NCI-H526 treated with DMSO at 0.1 percent for 48 hours (cell line): ENCODE data around the gene JKAMP.

ENCODE experiments used
- DNase-seq: peaks from one replicate; lab custom pipeline; 2025; lab: John Stamatoyannopoulos, UW

JKAMP gene

GRCh38 chr14:59481871-59482540 is 2.3 kb upstream of the JKAMP start:
- DNase-seq, result no peak

DNA sequence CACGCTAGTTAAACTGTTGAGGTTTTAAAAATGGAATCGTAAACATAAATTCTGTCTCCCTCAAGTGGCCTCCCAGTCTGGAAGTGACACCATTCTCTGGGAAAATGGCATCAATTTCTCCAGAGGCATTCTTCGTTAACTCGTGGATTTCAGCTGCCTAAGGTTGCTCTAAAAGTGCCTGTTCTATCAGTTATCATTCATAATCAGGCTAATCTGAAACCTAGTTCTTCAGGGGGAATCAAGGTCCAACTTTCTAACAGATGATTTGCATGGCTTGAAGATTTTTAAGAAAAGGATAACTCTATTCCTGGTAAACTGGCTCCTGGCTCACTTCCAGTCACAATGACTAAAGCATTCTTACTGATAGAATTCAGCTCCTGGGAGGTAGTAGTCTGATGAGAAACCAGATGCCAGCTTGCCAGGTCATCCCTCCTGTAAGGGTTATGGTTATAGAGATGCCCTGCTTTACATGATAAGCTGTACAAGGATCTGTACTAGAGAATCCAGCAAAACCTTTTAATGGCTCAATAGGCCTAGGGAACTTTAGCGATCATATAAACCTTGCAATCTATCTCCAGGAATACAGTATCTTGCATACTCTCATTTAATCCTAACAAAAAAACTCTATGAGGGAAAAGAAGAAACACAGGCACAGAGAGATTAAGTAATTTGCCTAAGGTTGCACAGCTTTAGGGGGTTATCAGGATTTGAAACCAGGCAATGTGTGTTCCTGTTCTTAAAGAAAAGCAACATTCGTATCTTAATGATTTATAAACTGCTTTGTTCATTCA is 1.6 kb upstream of the JKAMP start:
- DNase-seq, result no peak

DNA sequence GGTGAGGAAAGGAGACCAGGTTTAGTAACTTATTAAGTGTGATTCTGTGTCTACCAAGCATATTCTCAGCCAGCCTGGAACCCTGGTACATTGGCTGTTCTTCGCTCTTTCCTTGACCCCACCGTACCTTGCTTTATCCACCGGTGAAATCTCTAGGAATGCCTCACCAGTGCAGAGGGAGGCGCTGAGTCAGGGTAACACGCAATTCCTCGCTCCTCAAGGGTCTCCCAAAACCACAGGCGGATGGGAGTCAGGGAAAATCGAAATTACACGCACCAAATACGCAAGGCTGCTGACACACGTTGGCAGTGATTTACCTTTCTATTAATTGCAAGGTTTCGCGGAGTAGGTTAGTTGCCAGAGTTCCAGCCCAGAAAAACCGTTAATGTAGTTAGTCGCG is 954 bp upstream of the JKAMP start:
- DNase-seq, result no peak

DNA sequence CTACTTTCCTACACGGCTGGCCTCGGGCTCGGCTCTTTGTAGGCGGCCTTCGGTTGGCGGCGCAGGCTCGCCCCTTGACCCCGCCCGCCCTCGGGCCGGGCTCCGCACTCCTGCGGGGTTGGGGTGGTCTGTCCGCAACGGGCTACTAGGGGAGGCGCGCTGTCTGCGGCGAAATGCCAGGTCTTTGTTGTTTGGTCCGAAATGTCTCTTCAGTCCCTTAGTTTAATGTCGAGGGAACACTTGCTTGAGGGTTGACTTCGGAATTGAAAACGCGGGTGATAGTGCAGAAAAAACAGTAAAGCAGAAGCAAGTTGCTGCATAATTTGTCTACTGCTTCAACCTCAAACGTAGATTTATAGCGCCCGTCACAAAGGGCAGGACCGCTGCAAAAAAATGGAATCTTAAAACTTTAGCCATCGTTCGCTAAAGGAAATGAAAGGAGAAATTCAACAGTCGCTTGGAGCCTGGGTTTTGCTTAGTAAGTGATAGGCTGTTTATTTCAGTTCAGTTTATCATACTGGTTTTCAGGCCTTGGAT is 390 bp downstream of the JKAMP start:
- no peak for DNase-seq

DNA sequence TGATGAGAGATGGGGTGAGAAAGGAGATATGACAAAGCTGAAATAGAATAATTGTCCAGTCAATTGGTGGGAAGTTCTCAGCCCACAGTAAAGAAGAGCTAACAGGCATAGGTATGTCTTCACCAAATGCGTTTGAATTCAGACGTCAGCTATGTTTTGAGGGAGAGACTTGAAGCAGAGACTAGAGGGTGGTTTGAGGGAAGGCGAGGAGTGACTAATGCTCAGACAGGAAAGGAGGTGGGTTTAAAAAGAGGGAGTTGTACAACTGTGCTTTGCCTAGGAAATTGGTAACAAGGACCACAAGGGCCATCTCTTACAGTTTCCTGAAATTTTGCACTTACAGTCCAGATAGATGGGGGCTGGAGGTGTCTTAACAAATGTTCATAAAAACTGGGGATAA is 6.4 kb downstream of the JKAMP start:
- DNase-seq, result no peak

DNA sequence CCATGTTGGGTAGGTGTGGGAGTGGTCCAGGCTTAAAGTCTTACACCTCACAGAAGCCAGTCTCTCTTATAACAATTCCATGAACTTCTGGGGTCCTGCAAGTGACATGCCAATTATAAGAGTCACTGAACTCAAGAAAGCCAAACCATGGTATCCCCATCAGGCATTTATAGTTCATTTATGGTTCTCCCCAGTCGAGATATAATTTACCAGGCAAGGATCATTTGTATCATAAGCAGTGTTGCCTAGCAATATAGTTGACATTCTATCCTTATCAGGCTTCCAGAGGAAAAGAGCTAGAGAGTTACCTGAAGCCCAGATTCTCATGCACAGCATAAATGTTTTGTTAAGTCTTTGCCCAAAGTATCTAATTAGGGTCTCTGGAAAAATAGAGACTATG is 8.1 kb downstream of the JKAMP start:
- no peak for DNase-seq

DNA sequence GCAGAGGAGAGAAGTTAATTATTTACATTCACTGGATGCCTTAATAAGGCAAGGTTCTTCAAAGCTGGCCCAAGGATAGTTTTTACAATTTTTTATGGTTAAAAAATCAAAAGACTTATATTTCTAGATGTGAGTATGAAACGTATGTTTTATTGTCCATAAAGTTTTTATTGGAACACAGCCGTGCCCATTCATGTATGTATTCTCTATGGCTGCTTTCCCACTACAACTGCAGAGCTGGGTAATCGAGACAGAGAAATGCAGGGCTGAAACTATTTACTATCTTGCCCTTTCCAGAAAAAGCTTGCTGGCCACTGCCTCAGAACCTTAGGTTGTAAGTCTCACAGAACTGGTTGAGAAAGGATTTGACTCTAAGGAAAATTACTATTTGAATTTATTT is 16.4 kb downstream of the JKAMP start:
- DNase-seq, result no peak

- DNase-seq, result no peak
These were observed 18.9 kb downstream of the JKAMP start for GRCh38 chr14:59503256-59503655.

DNA sequence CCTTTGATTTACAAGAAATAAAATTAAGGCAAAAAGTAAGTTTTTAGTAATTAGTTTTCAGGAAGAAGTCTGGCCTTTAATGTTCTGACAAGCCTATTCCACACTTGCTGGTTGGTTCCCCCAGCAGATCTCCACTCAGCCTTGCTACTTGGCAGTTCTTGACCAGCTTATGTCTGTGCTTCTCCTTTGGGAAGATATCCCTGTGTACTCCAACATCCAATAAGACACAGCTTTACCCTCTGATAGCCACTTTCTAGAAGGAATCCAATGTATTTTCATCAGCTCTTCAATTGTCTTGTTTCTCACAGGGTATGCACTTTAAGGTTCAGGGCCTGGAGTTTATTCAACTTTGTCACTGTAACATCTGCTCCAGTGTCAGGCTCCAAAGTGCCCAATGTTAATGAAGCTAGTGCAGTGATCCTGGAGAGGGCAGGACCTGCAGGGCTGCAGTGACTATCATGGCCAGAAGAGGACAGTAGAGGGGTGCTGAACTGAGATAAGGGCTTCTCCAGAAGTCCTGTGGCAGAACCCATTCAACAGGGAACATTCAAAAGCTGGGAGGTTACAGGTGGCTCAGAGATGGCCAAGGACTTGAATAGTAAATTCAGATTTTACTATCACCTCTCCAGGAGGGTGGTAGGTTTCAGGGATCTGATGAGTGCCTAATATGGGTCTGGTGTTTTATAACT is 22.9 kb downstream of the JKAMP start:
- peak; percentile 39 for DNase-seq

DNA sequence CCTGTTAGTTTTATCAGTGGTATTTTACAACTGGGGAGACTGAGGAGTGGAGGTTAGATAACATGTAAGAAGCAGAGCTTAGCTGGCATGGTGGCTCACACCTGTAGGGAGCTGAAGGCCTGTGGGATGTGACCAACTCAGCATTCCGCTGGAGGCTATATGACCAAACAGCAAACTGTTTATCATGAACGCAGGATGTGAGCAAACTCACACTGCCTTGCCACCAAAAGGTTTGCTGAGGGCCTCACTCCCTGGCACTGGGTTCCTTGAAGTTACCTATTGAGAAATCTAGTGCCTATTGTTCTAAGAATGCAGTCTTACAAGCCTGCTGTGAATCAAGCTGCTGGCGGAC is 23.4 kb downstream of the JKAMP start:
- DNase-seq, result no peak

GRCh38 chr14:59509101-59509500 is 24.8 kb downstream of the JKAMP start:
- no peak for DNase-seq

- DNase-seq, result no peak
These were observed 25.7 kb downstream of the JKAMP start for GRCh38 chr14:59510001-59510400.

- no peak for DNase-seq
These were observed 26.6 kb downstream of the JKAMP start for GRCh38 chr14:59510966-59511365.

- DNase-seq, result peak; percentile 17
These were observed 27.7 kb downstream of the JKAMP start for GRCh38 chr14:59511916-59512575.

DNA sequence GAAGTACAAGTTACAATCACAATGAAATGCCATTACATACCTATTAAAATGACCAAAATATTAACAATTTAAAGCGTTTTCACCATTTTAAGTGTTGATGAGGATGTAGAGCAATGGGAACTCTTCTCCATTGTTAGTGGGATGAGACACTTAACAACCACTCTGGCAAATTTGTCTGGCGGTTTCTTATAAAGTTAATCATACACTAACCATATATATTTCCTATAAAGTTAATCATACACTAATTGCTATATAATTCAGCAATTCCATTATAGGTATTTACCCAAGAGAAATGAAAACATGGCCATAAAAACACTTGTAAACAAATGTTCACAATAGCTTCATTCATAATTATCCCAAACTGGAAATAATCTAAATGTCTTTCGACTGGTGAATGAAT is 35.9 kb downstream of the JKAMP start:
- DNase-seq, result no peak

GRCh38 chr14:59529189-59529588 is 44.9 kb downstream of the JKAMP start:
- no peak for DNase-seq

- DNase-seq, result no peak
These were observed 46.0 kb downstream of the JKAMP start for GRCh38 chr14:59530349-59530748.

GRCh38 chr14:59532419-59532818 is 48.1 kb downstream of the JKAMP start:
- DNase-seq, result no peak

DNA sequence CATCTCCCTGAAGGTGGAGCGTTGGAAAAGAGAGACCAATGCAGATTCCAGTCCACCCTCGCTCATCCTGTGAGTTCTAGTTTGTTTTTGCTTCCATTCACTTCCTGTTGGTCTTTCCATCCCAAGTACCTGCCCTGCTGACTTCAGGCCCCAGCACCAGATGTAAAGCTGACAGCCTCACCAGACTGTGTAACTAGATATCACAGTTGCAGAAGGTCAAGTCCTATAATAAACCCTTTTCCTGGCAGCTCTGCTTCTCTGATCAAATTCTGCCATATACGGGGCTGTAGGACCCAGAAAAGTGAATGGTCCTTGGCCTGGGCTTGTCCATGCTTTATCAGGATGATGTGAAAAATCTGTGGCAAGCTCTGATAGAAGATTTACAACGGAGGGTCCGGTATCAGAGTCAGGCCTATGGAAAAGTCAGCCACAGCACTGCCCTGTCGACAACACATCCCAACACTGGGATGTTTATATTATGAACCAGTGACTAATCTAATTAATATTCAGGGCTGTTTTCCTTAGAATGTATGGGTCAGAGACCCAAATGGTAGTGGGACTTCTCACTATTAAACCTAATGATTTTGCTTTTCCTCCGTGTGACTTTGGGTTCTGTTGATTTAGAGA is 50.2 kb downstream of the JKAMP start:
- no peak for DNase-seq

- DNase-seq, result no peak
These were observed 53.2 kb downstream of the JKAMP start for GRCh38 chr14:59537476-59537875.

- no peak for DNase-seq
These were observed 54.6 kb downstream of the JKAMP start for GRCh38 chr14:59538936-59539335.

GRCh38 chr14:59540852-59541251 is 56.5 kb downstream of the JKAMP start:
- DNase-seq, result no peak
